Kasumi-1 (cell line): Measurements from ENCODE around the gene ATG9B.
A peak's percentile ranks its signal among the peaks of the same experiment; 100 is the strongest.
"Not testable (repeated sequence)": the region's sequence is repeated elsewhere in the genome, so short reads cannot be mapped to it uniquely, and the experiment has no call there.

ENCODE experiments used
- DNase-seq, 2 experiments: peaks; one replicate each; lab custom pipeline; 2025; lab: John Stamatoyannopoulos, UW

ATG9B gene

GRCh38 chr7:151015967-151016366 lies 8.3 kb downstream of the ATG9B start:
- no peak for DNase-seq

- no peak for DNase-seq
Observed at GRCh38 chr7:151014950-151015349, 9.3 kb downstream of the ATG9B start.

DNA sequence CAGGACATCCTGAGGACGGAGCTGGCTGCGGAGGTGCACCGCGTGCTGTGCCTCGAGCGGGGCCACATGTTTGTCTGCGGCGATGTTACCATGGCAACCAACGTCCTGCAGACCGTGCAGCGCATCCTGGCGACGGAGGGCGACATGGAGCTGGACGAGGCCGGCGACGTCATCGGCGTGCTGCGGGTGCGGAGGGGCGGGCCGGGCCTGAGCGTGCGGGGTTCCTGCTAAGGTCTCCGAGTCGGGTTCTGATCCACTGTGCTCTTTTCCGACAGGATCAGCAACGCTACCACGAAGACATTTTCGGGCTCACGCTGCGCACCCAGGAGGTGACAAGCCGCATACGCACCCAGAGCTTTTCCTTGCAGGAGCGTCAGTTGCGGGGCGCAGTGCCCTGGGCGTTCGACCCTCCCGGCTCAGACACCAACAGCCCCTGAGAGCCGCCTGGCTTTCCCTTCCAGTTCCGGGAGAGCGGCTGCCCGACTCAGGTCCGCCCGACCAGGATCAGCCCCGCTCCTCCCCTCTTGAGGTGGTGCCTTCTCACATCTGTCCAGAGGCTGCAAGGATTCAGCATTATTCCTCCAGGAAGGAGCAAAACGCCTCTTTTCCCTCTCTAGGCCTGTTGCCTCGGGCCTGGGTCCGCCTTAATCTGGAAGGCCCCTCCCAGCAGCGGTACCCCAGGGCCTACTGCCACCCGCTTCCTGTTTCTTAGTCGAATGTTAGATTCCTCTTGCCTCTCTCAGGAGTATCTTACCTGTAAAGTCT lies 10.4 kb downstream of the ATG9B start:
- peak; percentile 53 to 62 for DNase-seq

GRCh38 chr7:151013356-151013732 lies 10.9 kb downstream of the ATG9B start:
- DNase-seq: no peak

DNA sequence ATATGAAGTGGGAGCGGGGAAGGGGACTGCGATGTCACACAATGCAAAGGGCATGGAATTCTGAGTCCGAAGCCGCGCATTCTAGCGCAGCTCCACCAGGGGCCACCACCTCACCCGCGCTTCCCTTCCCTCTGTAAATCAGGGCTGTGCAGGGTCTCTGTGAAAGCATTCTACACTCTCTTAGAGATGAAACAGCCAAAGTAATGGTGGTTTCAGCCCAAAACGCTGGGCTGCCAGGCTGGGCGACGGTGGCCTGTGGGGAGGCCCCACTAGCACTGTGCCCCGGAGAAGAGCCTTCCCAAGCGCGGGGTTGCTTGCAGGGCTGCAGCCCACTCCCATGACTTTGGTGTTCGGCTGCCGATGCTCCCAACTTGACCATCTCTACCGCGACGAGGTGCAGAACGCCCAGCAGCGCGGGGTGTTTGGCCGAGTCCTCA lies 11.4 kb downstream of the ATG9B start:
- peak; percentile 23 to 57 for DNase-seq

DNA sequence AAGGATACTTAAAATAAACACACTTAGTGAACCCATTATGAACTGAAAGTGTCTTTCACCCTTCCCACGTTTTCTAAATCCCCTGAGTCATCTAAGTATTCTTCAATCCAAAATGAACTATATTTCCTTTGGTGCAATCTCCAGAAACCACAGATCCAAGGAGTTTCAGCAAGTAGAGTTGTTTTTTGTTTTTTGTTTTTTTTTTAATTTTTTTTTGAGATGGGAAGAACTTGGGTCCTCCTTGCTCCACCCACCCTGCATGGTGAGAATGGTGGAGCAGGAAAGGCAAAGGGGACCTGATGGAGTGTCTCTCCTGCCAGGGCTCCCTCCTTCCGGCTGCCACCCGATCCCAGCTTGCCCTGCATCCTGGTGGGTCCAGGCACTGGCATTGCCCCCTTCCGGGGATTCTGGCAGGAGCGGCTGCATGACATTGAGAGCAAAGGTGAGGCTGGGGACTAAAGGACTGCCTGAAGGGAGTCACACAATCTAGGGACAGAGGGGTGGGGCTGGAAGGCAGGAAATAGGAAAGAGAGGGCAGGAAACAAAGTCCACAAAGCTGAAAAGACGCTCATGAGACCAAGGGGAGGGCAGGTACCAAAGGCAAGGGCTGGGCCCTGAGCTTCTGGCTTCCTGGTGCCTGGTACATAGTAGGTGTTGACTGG lies 12.1 kb downstream of the ATG9B start:
- DNase-seq: no peak

DNA sequence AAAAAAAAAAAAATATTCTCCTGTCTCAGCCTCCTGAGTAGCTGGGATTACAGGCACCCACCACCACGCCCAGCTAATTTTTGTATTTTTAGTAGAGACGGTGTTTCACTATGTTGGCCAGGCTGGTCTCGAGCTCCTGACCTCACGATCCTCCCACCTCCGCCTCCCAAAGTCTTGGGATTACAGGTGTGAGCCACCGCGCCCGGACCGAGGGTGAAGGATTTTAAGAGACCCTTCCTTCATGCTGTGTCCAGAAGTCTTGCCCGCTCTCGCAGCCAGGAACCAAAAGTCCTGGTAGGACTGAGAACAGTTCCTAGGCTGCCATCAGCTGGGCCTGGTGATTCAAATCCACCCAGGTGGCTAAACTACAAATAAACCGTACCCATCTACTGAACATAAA lies 12.7 kb downstream of the ATG9B start:
- DNase-seq: not testable (repeated sequence)

DNA sequence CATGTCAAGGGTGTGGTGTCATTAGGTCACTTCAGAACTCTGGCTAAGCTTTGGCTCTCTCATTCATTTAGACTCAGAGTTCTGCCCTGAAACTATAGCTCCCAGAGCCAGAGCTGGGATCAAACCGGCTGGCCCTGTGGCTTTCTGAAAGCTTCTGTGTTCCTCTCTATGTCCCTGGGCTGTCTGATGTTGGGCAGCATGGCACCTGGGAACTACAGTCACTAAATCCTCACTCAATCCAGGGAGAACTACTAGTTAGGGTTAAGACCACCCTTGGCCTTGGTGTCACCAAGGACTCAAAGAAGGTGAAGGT lies 13.2 kb downstream of the ATG9B start:
- DNase-seq: no peak

GRCh38 chr7:151010307-151011096 lies 13.8 kb downstream of the ATG9B start:
- peak; percentile 55 to 66 for DNase-seq

- no peak for DNase-seq
Observed at GRCh38 chr7:151010037-151010306, 14.3 kb downstream of the ATG9B start.

- no peak for DNase-seq
Observed at GRCh38 chr7:151009327-151010036, 14.8 kb downstream of the ATG9B start.

- no peak for DNase-seq
Observed at GRCh38 chr7:151008511-151009323, 15.6 kb downstream of the ATG9B start.

GRCh38 chr7:151008143-151008510 lies 16.2 kb downstream of the ATG9B start:
- DNase-seq: peak; percentile 63 to 64

GRCh38 chr7:151007469-151007898 lies 16.8 kb downstream of the ATG9B start:
- DNase-seq: no peak

GRCh38 chr7:151006590-151007300 lies 17.5 kb downstream of the ATG9B start:
- no peak for DNase-seq

- DNase-seq: no peak
Observed at GRCh38 chr7:151005566-151005965, 18.7 kb downstream of the ATG9B start.

- DNase-seq: no peak
Observed at GRCh38 chr7:151003572-151003971, 20.7 kb downstream of the ATG9B start.

- no peak for DNase-seq
Observed at GRCh38 chr7:151001546-151001945, 22.7 kb downstream of the ATG9B start.

DNA sequence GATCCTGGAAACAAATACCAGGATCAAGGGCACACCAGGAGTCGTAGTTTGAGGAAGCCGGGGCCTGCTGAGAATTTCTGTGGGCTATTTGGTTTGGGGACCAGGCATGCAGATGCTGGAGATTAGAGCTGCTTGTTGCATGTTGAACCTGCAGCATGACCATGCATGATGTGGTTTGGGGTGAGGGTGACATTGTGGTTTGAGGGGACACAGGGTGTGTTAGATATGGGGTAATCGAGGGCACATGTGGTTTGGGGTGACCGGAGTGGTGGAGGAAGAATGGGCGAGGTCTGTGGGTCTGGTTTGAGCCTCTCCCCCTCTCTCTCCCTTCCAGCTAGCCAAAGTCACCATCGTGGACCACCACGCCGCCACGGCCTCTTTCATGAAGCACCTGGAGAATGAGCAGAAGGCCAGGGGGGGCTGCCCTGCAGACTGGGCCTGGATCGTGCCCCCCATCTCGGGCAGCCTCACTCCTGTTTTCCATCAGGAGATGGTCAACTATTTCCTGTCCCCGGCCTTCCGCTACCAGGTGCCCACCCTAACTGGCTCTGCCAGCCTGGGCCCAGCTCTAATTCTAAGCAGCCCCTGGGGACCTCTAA lies 23.3 kb downstream of the ATG9B start:
- no peak for DNase-seq

GRCh38 chr7:150999497-151000230 lies 24.6 kb downstream of the ATG9B start:
- no peak for DNase-seq
